ENCODE data around the gene MANEA. TPM values are rescaled to one million over a fixed set of nuclear protein-coding genes. Genes with fewer than 3 reads are reported as not detected.

The MANEA gene, protein sequence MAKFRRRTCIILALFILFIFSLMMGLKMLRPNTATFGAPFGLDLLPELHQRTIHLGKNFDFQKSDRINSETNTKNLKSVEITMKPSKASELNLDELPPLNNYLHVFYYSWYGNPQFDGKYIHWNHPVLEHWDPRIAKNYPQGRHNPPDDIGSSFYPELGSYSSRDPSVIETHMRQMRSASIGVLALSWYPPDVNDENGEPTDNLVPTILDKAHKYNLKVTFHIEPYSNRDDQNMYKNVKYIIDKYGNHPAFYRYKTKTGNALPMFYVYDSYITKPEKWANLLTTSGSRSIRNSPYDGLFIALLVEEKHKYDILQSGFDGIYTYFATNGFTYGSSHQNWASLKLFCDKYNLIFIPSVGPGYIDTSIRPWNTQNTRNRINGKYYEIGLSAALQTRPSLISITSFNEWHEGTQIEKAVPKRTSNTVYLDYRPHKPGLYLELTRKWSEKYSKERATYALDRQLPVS
- 10 to 100 TPM; 10.3 to 13.0 TPM for total RNA-seq

DNA sequence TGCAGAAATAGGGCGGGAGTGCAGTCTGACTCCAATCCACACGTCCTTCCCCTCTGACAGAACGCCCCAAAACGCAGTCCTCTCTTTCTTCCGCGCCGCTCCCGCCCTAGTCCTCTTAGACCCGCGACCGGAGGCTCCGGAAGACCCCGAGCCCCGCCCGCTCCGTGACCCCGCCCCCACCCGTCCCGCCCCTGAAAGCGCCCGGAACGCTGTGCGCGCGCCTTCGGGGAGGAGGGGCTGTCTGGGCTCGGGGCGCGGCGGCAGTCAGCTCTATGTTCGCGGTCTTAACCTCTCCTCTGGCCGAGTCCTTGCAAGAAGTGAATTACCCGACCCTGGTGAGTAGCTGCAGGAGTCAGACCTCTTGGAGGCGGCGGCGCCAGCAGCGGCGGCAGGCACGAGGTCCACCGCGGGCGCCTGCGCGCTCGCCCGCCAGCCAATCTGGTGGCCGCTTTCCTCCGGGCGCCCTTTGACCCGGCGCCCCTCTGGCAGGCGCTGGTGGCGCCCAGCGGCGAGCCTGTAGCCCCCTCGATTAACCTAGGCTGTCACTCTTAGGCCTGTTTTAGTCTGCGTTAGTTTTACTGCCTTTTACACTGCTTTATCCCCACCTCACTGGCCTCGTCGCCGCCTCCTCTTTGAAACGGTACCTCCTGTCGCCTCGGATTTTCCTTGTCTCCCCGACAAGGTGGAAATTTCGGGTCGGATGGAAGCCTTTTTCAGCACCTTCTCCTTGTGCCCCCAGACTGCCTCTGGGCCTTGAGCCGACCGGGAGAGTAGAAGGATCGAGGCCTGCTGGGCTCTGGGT, at the start of gene MANEA:
Gene MANEA, plus strand, starts transcription at position 232 of the 802 bp plus-strand sequence. CDS start 8,905 bp downstream, outside the sequence.

All from melanocyte of skin (primary cell).